GM12878 (cell line): ENCODE data around the gene NLRP9. TPM values are rescaled to one million over a fixed set of nuclear protein-coding genes. Genes with fewer than 3 reads are reported as not detected.

Source experiments
- BCL11A ChIP-seq: IDR thresholded peaks from 2 replicates; pipeline ENCODE4 v1.6.1; 2011; ENCODE audit warnings: low read depth, low read length
- CBFB ChIP-seq: IDR thresholded peaks from 2 replicates; pipeline ENCODE4 v1.6.1; 2016; ENCODE audit warnings: antibody characterized with exemption, low read depth
- ESRRA ChIP-seq: IDR thresholded peaks from 2 replicates; pipeline ENCODE4 v1.6.1; 2012; ENCODE audit warnings: mild to moderate bottlenecking, low read length, improper control_type of control experiment
- ETV6 ChIP-seq, 2 experiments: fragments of 450-650 bp in 1 of 2; IDR thresholded peaks in 1 of 2; conservative IDR thresholded peaks in 1 of 2; 2 replicates each; pipeline ENCODE4 v1.6.1; 2014; ENCODE audit warnings: antibody characterized with exemption in 1 of 2, borderline replicate concordance in 1 of 2, low read depth in 1 of 2, mild to moderate bottlenecking in 1 of 2, moderate library complexity in 1 of 2
- EZH2 ChIP-seq: IDR thresholded peaks from 2 replicates; pipeline ENCODE4 v1.6.1; 2012; ENCODE audit warnings: low read depth, mild to moderate bottlenecking, control low read depth, inconsistent platforms, low read length, borderline replicate concordance; ENCODE audit not compliant: control insufficient read depth
- GABPA ChIP-seq: IDR thresholded peaks from 2 replicates; pipeline ENCODE4 v1.6.1; 2014; ENCODE audit warnings: antibody characterized with exemption, low read depth, mild to moderate bottlenecking, inconsistent platforms
- IKZF1 ChIP-seq: fragments of 450-650 bp; conservative IDR thresholded peaks from 2 replicates; pipeline ENCODE4 v1.6.1; 2017; ENCODE audit warnings: antibody characterized with exemption, mild to moderate bottlenecking
- POLR2A ChIP-seq: IDR thresholded peaks from 2 replicates; pipeline ENCODE4 v1.6.1; 2011; ENCODE audit warnings: low read depth, mild to moderate bottlenecking, low read length
- POLR2AphosphoS5 ChIP-seq: IDR thresholded peaks from 2 replicates; pipeline ENCODE4 v1.6.1; 2011; ENCODE audit warnings: mild to moderate bottlenecking, low read length, inconsistent platforms
- SREBF1 ChIP-seq: IDR thresholded peaks from 2 replicates; pipeline ENCODE4 v1.6.1; 2012; ENCODE audit warnings: mild to moderate bottlenecking, low read length
- SRF ChIP-seq, 2 experiments: IDR thresholded peaks; 2 replicates each; pipeline ENCODE4 v1.6.1; 2011; ENCODE audit warnings: low read depth in 2 of 2, low read length in 2 of 2, mild to moderate bottlenecking in 1 of 2, moderate library complexity in 1 of 2
- STAT1 ChIP-seq: fragments of 450-650 bp; conservative IDR thresholded peaks from 2 replicates; pipeline ENCODE4 v1.6.1; 2014; ENCODE audit warnings: antibody characterized with exemption, mild to moderate bottlenecking
- YY1 ChIP-seq: IDR thresholded peaks from 2 replicates; pipeline ENCODE4 v1.6.1; 2011; ENCODE audit warnings: low read depth, mild to moderate bottlenecking, low read length
- ZNF217 ChIP-seq: fragments of 450-650 bp; IDR thresholded peaks from 2 replicates; pipeline ENCODE4 v1.6.1; 2017; ENCODE audit warnings: antibody characterized with exemption, mild to moderate bottlenecking
- ZSCAN29 ChIP-seq: fragments of 450-650 bp; IDR thresholded peaks from 2 replicates; pipeline ENCODE4 v1.6.1; 2017; ENCODE audit warnings: mild to moderate bottlenecking, moderate library complexity
- polyA plus RNA-seq, 11 experiments: library from polyadenylated mRNA; depleted of rRNA in 4 of 11; unstranded in 6 of 11; stranded (reverse) in 5 of 11; fragments of >200 nt; fragmentation: Nextera tagmentation in 4 of 11; fragmentation: Illumina TruSeq in 1 of 11; extraction: Ambion mirVana in 4 of 11; extraction: Trizol in 1 of 11; gene quantifications; 1 replicate in 1 of 11; 2 replicates in 10 of 11; pipeline versions ENCODE4 v1.2.1 to v1.2.3, GENCODE V29; 2011 to 2016; ENCODE audit warnings: inconsistent platforms in 2 of 11, missing spikeins in 2 of 11, low read depth in 1 of 11
- total RNA-seq, 4 experiments: library from RNA; depleted of rRNA in 3 of 4; stranded (reverse); fragments of >200 nt in 3 of 4; fragmentation: Illumina TruSeq in 1 of 4; extraction: Trizol in 1 of 4; gene quantifications; 2 replicates each; pipeline versions ENCODE4 v1.2.1 to v1.2.3, GENCODE V29; 2013 to 2021
- TF ChIP-seq, protein P1 (sequence below): fragments of 450-650 bp; IDR thresholded peaks from 2 replicates; pipeline ENCODE4 v1.6.1; 2017; ENCODE audit warnings: antibody characterized with exemption, mild to moderate bottlenecking, moderate library complexity
- TF ChIP-seq, protein P2 (sequence below): fragments of 450-650 bp; IDR thresholded peaks from 2 replicates; pipeline ENCODE4 v1.6.1; 2017; ENCODE audit warnings: borderline replicate concordance
- TF ChIP-seq, protein P3 (sequence below): IDR thresholded peaks from 2 replicates; pipeline ENCODE4 v1.6.1; 2012; ENCODE audit warnings: low read depth, low read length, improper control_type of control experiment
- TF ChIP-seq, protein P4 (sequence below): fragments of 450-650 bp; IDR thresholded peaks from 2 replicates; pipeline ENCODE4 v1.6.1; 2016; ENCODE audit warnings: mild to moderate bottlenecking
- TF ChIP-seq, protein P5 (sequence below): fragments of 450-650 bp; IDR thresholded peaks from 2 replicates; pipeline ENCODE4 v1.6.1; 2018; ENCODE audit warnings: borderline replicate concordance, mild to moderate bottlenecking; ENCODE audit not compliant: partially characterized antibody

Gene NLRP9
- total and polyA plus RNA-seq, 10 of the 15 experiments (the other 5 are each of a cell fraction or from before 2014, with no cell fraction given), result not detected

DNA sequence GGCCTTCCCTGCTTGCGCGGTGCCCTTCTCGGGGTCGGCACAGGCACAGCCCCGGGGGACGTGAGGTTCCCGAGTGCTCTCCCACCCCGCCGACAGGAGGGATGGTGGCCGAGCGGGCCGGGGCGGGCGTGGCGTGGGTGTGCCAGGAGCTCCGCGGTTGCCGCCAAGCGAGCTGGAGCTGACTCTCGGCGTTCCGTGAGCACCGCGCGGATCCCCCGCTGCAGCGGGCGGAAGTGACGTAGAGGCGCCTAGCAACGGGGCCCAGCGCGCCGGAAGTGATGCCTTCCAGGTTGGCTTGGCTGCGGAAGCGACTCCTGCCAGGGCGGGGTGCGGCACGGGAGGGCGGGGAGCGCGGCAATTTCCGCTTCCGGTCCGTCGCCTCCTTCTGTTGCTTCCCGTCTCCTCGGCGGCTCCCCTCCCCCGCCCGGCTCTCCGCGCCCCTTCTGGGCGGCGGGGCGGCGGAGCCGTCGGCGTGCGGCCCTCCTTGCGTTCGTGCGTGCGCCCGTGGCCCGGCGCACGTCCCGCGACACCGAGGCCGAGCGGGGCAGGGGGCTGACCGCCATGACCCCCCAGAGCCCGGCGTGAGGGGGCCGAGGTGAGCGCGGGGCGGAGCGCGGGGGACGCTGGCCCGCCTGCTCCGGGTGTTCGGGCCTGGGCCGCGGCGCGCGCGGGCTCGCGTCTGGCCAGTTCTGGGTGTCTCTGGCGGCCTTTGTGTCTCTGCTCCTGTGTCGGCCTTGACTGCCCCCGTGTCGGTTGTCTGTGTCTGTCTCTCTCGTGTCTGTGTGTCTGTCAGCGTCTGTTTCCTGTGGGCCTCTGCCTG lies 63.2 kb downstream of the NLRP9 start, which contains the start of gene EPN1 (continued):
- TF ChIP-seq ZNF217 (peak; percentile 83), STAT1 (0 out of 2 replicates have a peak, but pooled peaks have one; percentile 52), SRF (IDR thresholded peaks at IDR 0.05; ENCODE audit: low read depth in 2 of 2, low read length in 2 of 2) (peak; percentile 53 to 72; a peak in 3 of 4 replicates), ZSCAN29 (peak; percentile 73; the same call in 1 of the 2 replicates), SREBF1 (no peak), ETV6 (conservative IDR thresholded peaks at IDR 0.05 in 1 of 2, IDR thresholded peaks at IDR 0.05 in 1 of 2; ENCODE audit: borderline replicate concordance in 1 of 2, low read depth in 1 of 2) (peak in 1 of 2 experiments; percentile 86; a peak in 2 of 4 replicates), POLR2A (peak; percentile 72), YY1 (peak; percentile 78; the same call in 1 of the 2 replicates), CBFB (peak; percentile 48; the same call in 1 of the 2 replicates), ESRRA (0 out of 2 replicates have a peak, but pooled peaks have one; percentile 20), EZH2 (no peak), IKZF1 (peak; percentile 93), POLR2AphosphoS5 (peak; percentile 71; the same call in 1 of the 2 replicates), GABPA (peak; percentile 93), BCL11A (no peak)
- TF ChIP-seq, protein P1, sequence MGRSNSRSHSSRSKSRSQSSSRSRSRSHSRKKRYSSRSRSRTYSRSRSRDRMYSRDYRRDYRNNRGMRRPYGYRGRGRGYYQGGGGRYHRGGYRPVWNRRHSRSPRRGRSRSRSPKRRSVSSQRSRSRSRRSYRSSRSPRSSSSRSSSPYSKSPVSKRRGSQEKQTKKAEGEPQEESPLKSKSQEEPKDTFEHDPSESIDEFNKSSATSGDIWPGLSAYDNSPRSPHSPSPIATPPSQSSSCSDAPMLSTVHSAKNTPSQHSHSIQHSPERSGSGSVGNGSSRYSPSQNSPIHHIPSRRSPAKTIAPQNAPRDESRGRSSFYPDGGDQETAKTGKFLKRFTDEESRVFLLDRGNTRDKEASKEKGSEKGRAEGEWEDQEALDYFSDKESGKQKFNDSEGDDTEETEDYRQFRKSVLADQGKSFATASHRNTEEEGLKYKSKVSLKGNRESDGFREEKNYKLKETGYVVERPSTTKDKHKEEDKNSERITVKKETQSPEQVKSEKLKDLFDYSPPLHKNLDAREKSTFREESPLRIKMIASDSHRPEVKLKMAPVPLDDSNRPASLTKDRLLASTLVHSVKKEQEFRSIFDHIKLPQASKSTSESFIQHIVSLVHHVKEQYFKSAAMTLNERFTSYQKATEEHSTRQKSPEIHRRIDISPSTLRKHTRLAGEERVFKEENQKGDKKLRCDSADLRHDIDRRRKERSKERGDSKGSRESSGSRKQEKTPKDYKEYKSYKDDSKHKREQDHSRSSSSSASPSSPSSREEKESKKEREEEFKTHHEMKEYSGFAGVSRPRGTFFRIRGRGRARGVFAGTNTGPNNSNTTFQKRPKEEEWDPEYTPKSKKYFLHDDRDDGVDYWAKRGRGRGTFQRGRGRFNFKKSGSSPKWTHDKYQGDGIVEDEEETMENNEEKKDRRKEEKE, result peak; percentile 66; the same call in 1 of the 2 replicates
- TF ChIP-seq, protein P2, sequence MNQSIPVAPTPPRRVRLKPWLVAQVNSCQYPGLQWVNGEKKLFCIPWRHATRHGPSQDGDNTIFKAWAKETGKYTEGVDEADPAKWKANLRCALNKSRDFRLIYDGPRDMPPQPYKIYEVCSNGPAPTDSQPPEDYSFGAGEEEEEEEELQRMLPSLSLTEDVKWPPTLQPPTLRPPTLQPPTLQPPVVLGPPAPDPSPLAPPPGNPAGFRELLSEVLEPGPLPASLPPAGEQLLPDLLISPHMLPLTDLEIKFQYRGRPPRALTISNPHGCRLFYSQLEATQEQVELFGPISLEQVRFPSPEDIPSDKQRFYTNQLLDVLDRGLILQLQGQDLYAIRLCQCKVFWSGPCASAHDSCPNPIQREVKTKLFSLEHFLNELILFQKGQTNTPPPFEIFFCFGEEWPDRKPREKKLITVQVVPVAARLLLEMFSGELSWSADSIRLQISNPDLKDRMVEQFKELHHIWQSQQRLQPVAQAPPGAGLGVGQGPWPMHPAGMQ, result no peak
- TF ChIP-seq, protein P3, sequence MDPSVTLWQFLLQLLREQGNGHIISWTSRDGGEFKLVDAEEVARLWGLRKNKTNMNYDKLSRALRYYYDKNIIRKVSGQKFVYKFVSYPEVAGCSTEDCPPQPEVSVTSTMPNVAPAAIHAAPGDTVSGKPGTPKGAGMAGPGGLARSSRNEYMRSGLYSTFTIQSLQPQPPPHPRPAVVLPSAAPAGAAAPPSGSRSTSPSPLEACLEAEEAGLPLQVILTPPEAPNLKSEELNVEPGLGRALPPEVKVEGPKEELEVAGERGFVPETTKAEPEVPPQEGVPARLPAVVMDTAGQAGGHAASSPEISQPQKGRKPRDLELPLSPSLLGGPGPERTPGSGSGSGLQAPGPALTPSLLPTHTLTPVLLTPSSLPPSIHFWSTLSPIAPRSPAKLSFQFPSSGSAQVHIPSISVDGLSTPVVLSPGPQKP, result peak; percentile 82
- TF ChIP-seq, protein P4, sequence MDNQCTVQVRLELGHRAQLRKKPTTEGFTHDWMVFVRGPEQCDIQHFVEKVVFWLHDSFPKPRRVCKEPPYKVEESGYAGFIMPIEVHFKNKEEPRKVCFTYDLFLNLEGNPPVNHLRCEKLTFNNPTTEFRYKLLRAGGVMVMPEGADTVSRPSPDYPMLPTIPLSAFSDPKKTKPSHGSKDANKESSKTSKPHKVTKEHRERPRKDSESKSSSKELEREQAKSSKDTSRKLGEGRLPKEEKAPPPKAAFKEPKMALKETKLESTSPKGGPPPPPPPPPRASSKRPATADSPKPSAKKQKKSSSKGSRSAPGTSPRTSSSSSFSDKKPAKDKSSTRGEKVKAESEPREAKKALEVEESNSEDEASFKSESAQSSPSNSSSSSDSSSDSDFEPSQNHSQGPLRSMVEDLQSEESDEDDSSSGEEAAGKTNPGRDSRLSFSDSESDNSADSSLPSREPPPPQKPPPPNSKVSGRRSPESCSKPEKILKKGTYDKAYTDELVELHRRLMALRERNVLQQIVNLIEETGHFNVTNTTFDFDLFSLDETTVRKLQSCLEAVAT, result no peak
- TF ChIP-seq, protein P5, sequence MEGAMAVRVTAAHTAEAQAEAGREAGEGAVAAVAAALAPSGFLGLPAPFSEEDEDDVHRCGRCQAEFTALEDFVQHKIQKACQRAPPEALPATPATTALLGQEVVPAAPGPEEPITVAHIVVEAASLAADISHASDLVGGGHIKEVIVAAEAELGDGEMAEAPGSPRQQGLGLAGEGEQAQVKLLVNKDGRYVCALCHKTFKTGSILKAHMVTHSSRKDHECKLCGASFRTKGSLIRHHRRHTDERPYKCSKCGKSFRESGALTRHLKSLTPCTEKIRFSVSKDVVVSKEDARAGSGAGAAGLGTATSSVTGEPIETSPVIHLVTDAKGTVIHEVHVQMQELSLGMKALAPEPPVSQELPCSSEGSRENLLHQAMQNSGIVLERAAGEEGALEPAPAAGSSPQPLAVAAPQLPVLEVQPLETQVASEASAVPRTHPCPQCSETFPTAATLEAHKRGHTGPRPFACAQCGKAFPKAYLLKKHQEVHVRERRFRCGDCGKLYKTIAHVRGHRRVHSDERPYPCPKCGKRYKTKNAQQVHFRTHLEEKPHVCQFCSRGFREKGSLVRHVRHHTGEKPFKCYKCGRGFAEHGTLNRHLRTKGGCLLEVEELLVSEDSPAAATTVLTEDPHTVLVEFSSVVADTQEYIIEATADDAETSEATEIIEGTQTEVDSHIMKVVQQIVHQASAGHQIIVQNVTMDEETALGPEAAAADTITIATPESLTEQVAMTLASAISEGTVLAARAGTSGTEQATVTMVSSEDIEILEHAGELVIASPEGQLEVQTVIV, result peak; percentile 64
